Stimulated activated CD8-positive, alpha-beta memory T cell treated with anti-CD3 and anti-CD28 coated beads, Interleukin-7, amount 100 ng/mL, for 48 hours (primary cell): ENCODE results near the gene CACNA2D1.

ENCODE experiments used
- DNase-seq, 2 donors: peaks; one replicate each; pipeline ENCODE4 v3.0.0-alpha.2; 2020; ENCODE audit warnings: low read depth in 1 of 2; ENCODE audit errors: extremely low read depth in 1 of 2

Gene CACNA2D1

DNA sequence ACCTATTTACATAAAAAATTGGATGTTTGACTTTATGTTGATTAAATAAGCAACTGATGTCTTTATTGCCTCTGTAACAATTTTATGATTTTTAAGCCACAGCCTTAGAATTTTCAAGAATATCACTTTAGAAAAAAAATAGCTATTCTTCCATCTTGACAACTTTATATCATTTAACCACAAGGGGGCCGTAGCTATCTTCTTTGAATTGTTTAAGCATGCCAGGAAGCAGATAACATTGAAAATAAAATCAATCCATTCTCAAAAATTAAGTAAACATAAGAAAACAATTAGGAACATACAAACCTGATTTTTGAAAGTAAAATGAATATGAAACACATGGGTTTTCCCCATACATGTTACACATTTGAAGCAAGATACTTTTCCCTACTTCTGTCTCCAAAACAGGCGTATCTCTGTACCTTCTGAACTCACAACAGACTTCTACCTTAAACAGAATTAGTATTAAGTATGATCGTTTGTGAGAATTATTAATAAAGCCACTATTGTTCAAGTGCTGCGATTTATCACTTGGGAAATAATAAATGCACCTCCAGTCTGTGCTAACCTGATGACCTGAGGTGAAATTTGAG is 209.0 kb downstream of the CACNA2D1 start:
- DNase-seq, result no peak

DNA sequence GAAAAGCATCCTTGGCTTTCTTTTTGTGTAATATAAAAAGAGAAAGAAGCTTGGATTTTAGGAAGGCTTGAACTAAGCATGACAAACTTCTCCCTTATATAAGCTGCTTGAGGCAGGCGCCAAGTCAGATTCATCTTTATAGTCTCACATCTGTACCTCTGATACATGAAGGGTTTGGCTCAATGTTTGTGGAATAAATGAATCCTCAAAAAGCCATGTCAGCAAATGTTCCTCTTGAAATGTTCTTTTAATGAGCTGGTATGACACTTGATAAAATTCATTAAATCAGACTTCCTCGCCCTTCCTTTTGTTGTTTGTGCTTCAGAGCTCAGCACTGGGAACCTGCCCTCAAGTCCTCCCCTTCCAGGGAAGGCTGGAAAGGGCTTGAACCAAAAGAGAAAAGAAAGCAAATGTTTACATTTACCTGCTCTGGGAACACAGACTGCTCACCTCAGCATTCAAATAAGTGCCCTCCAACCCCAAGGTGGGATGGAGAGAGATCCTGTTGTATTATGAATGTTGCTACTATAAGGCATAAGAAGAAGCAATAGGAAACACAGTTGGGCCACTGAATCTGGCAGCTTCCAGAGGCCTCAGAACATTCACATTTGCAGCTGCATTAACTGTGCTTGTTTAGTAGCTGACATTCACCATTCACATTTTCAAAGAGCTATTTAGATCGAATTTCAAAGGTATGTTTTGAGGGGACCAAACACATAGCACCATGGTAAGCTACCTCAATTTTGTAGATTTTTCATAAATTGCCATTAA is 212.6 kb downstream of the CACNA2D1 start:
- no peak for DNase-seq

DNA sequence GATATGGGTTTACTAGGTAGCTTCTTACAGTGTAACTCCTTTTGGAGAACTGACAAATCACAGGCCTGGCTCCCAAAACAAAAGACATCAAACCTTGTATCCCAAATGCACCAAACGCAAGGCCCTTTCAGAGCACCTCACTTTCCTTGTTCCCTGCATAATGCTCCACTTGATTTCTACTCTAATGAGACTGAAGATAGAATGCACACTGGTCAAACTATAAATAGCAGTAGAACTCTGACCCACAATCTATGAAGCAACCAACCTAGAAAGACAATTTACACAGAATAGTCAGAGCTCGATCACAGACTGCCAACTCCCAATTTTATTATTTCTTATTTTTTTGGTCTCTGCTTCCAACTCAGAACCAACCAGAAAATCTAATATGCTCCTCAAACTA is 214.4 kb downstream of the CACNA2D1 start:
- DNase-seq, result no peak

DNA sequence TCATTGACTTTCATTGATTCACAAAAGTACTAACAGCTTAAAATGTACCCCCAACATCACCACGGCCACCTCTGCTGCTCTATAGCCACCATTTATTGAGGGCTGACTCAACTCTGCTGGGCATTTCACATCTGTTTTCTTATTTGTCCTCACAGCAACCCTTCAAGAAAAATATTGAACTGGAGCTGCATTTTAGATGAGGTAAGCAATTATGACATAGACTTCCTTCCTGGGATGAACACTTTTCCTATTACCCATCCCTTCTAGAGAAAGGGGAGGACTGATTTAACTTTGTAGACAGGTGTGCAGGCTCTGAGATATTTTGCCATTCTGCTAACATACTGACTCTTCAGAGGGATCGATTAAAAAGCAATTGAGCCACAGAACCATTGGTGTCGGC is 217.4 kb downstream of the CACNA2D1 start:
- no peak for DNase-seq

DNA sequence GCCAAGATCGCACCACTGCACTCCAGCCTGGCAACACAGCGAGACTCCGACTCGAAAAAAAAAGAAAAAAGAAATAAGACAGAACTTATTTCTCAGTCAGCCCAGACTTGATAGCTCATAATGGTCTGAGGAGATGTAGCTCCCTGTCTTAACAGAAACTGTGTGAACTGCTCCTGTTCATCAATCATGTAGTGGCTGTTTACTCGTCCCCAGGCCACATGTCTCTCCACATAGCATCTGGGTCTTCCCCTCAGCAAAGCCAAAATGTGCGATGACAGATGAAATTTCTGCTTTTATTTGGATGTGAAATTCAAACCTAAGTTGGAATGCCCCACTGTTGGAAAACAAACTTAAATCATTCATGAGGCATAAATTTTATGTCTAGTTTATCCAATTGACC is 219.0 kb downstream of the CACNA2D1 start:
- no peak for DNase-seq

DNA sequence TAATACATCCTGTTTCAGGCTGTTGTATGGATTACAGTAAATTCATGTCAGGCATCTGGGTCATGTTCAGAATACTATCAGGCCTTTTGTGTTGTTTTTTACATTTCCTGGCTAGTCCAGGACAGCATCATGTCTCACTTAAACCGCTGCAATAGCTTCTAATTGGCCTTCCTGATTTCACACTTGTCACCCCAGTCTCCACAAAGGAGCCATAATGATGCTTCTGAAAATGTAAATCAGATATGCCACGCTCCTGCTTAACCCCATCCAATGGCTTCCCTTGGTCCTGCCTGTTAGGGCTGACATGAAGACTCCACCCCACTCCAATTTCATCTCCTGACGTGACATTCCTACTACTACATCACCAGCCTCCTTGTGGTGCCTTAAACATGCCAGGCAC is 220.0 kb downstream of the CACNA2D1 start:
- no peak for DNase-seq

DNA sequence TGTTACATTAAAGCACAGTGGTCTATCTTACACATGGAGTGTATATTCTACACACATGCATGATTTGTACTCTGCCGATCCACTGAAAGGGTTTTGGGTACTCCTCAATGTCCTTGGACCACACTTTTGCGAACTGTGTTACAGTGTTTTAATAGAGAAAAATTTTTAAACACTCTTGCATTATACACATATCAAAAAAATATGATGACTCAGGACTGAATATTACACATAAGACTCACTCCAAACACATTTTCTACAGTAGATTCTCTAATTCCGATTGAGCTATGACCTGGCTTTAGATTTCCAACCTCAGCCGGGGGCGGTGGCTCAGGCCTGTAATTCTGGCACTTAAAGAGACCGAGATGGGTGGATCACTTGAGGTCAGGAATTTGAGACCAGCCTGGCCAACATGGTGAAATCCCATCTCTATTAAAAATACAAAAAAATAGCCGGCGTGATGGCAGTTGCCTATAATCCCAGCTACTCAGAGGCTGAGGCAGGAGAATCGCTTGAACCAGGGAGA is 222.4 kb downstream of the CACNA2D1 start:
- DNase-seq, result no peak

DNA sequence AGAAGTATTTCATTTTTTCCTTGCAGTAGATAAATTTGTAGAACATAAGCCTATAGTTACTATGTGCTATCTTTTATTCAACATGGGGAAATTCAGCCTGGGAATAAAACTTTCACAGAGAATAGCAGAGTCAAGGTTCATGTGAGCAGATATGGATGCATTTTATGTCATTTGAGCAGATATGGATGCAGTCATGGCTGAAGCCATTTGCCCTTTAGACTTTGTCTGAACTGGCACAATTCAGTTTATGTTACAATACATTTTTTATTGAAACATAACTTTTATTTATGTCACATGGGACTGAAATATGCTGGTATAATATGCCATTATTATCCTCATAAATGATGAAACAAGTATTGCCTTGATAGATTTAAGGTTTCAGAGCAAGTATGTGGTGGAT is 231.1 kb downstream of the CACNA2D1 start:
- no peak for DNase-seq

DNA sequence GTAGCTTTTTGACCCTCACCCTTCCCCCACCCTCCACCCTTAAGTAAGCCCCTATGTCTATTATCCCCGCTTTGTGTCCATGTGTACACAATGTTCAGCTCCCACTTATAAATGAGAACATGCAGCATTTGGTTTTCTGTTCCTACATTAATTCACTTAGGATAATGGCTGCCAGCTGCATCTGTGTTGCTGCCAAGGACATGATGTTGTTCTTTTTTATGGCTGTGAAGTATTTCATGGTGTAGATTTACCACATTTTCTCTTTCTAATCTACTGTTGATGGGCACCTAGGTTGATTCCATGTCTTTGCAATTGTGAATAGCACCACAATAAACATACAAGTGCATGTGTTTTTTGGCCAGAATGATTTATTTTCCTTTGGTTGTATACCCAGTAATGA is 232.2 kb downstream of the CACNA2D1 start:
- no peak for DNase-seq

DNA sequence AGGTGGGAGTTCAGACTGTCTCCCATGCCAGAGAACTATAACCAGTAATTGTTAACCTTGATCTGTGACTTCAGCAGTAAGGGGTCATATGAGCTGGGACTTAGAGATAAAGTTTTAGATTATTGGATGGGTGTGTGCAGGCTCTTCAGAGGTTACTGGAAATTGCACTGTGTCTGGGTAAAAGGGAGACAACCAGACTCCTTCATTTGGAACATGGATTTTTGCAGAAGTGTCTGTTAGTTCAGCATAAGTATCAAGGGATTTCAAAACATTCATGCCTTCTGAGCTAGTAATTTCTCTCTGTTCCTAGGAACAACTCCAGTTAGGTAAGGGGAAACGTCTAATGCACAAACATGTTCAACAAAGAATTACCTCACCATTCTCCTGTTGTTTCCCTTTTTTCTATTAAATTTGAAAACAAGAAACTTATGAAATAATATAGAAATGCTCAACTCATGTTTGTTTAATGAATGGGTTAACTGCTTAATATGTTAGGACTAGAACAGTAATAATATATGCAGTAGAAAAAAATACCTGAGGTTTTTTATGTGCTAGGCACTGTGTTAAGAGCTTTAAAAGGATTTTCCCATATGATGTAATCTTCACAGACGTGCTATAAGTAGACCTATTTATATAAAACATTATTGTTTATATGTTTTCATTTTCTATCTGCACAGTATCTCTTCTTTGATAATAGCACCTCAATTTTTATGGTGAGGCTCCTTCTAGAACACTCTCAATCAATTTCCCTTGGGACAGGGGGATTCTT is 233.0 kb downstream of the CACNA2D1 start:
- no peak for DNase-seq

DNA sequence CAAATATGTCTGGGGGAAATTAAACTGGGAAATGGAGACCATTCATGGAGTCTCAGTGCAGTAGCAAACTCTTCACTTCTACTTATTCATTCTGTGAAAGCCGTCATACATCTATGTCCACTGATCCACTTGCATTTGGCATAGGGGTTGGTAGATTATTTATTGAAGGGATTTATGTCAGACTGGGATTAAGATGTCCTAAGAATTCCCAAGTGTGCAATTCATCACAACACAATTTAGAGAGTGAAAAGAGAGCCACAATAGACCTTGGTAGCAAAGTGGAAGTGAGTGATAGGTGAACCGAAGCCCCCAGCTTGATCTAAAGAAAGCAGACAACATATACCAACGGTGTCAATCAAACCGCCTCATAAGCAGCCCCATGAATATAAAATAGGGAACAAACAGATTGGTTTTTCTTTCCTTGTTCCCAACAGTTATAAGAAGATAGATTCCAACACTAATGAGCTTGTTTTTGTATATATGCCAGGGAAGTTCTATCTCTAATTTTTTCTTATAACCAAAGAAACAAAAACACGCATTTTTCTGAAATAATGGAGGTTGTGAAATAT is 234.3 kb downstream of the CACNA2D1 start:
- no peak for DNase-seq

DNA sequence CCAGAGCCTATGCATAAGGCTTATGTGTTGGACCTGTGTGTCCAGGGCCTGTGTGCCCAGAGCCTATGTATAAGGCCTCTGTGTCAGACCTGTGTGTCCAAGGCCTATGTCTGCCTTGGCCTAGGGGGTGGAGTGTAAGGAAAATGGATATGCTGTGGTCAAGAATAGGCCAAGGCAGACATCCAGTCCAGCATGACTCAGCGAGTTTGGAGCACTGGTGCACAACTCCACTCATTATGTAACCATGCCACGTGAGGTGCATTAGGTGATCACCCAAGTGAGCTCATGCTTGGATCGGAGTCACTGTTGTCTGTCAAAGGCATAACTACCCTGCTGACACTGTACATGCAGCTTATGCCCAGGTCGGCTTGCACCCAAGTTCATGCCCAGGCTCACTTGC is 238.9 kb downstream of the CACNA2D1 start:
- no peak for DNase-seq

DNA sequence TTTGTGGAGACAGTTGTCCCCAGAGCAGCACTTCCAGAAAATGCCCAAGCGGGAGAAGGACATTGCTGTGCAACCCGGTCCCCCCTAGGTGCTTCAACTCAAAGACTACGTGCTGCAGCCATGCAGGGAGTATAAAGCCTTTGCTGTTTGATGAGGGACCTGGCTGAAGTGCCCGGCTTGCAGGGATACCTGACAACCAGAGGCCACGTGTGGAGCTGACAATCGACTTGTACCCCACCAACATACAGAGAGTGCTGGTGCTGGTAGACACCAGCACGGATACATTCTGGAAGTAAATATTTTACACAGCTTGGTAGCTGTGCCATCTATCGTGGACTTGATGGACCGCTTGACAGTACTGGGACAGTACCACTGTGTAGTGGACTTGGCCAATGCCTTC is 240.6 kb downstream of the CACNA2D1 start:
- DNase-seq, result no peak

DNA sequence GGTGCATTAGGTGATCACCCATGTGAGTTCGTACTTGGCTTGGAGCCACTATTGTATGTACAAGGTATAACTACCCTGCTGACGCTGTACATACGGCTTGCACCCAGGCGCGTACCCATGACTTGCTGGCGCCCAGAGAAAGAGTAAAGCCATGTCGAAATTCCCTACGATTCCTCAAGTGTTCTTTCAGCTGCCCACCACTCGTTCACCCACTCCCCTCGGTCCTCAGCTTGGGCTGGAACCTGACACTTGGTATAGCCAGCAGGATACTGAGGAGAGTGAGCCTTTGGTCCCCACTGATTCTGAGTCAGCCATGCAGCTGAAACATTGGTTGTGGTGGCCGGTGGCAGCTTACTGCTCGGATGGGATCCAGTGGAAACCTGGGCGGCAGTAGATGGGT is 241.5 kb downstream of the CACNA2D1 start:
- DNase-seq, result no peak

DNA sequence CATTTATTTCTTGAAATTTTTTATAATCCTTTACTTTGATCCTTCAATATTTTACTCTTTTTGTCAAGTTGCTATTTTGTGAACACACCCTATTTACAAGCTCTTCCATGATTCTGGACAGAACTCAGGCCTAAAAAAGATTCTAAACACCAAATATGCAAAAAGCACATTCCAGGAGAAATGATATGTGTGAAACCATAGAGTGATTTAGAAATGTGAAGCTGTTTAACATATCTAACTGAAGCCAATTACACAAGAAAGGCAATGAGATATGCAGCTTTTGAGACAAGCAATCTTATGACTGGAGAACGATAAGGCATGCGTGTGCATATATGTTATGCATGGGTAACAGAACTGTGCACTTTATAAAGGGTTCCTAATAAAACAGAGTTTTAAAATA is 243.0 kb downstream of the CACNA2D1 start:
- no peak for DNase-seq

DNA sequence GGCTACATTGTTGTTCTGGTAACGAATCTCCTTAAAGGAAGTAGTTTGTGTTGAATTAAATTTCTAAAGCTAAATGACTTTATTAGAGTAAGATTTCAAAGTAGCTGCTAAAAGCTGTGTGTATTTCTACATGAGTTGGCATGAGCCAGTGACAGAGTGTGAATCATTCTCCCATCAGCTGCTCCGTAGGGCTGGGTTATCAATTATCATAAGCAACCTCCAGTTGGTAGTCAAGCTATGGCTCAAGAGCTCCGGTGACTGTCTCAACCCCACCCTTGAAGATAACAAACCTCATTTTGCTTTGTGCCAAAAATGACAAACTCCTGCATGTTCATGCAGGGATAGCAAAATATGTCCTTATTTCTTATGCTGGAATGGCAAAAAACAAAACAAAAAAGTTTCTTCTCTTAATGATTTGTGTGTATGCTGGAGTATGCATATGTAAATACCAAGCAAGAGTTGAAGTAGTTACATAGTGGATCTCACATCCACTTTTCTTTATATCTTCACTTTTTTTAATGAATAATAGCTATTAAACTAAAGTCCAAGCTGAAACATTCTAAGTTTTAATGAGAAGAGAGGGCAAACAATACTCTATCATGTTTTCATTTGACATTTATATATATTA is 249.4 kb downstream of the CACNA2D1 start:
- no peak for DNase-seq

DNA sequence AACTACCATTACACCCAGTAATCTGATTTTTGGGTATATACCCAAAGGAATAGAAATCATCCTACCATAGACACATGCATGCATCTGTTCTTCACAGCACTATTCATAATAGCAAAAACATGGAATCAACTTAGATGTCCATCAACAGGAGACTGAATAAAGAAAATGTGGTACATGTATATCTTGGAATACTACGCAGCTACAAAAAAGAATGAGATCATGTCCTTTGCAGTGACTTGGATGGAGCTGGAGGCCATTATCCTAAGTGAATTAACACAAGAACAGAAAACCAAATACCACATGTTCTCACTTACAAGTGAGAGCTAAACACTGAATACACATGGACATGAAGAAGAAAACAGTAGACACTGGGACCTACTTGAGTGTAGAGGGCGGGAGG is 254.9 kb downstream of the CACNA2D1 start:
- no peak for DNase-seq

DNA sequence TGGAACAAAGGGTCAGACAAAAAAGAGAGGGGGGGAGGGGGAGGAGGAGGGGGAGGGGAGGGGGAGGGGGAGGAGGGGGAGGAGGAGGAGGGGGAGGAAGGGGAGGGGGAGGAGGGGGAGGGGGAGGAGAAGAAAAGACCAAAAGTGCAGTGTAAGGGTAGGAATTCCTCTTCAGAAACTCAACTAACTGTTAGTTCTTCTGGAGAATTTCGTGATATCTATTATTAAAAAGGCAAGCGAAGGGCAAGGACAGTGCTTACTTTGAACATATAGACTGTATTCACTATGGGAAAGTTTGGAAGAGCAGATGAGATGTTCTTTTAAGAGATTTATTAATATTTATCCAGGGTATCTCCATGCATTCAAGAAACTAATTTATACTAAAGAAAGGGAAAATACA is 258.1 kb downstream of the CACNA2D1 start:
- no peak for DNase-seq

DNA sequence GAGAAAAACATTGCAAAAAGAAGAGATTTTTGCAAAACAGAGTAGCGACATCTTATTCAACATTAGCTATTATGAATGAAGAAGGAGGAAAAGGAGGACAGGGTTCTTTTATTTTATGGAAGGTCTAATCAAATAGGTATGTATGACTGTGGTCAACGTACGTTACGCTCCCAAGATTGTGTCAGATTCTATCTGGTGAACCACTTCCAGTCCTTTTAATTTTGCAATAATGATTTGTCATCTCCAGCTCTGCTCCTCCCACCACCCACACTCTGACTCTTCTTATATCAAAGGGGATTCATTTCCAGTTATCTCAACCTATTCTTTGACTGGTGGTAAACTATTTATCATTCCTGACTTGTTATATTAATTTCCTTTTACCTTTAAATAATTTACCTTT is 259.9 kb downstream of the CACNA2D1 start:
- no peak for DNase-seq

DNA sequence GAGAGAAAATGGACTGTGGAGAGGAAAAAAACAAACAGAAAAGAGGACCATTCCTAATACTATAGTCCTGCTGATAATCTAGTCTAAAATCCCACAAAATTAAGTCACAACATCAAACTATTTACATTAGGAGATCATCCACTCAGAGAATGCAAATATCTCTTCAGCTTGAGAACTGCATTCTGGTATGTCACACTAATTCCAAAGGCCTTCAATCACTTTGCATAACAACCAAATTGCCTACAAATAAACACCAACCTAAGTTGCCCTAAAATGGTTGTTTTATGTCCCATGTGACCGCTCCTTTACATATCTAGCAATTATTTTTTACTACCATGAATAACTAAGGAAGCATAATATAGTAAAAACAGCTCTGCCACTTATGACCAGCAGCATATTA is 264.3 kb downstream of the CACNA2D1 start:
- DNase-seq, result no peak

DNA sequence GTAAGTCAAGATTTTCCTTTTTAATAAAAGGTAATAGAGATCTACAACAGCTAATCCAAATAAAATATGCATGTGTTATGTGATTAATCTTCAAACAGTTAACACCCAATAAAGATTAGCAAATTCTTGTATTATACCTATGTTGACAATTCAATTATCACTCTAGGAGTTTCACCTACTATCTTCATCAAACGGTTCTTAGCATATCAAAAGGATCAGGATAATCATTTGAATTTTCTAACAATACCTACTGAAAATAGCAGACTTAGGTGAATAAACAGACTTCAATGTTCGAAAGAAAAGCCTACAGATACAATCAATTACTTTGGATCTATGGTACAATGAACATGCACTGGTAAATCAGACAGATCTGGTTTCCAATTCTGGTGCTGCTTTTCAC is 268.3 kb downstream of the CACNA2D1 start:
- DNase-seq, result no peak
